GM21528 (cell line): Measurements from ENCODE around the gene ZFP36.
"Not testable (repeated sequence)": the region's sequence is repeated elsewhere in the genome, so short reads cannot be mapped to it uniquely, and the experiment has no call there.

Experiments used
- ATAC-seq: cut with Tn5 transposase; IDR thresholded peaks from one replicate; pipeline ENCODE4 v1.9.1; 2021; ENCODE audit warnings: mild to moderate bottlenecking, moderate library complexity; ENCODE audit not compliant: unreplicated experiment, low FRiP score

ZFP36 gene, protein sequence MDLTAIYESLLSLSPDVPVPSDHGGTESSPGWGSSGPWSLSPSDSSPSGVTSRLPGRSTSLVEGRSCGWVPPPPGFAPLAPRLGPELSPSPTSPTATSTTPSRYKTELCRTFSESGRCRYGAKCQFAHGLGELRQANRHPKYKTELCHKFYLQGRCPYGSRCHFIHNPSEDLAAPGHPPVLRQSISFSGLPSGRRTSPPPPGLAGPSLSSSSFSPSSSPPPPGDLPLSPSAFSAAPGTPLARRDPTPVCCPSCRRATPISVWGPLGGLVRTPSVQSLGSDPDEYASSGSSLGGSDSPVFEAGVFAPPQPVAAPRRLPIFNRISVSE

DNA sequence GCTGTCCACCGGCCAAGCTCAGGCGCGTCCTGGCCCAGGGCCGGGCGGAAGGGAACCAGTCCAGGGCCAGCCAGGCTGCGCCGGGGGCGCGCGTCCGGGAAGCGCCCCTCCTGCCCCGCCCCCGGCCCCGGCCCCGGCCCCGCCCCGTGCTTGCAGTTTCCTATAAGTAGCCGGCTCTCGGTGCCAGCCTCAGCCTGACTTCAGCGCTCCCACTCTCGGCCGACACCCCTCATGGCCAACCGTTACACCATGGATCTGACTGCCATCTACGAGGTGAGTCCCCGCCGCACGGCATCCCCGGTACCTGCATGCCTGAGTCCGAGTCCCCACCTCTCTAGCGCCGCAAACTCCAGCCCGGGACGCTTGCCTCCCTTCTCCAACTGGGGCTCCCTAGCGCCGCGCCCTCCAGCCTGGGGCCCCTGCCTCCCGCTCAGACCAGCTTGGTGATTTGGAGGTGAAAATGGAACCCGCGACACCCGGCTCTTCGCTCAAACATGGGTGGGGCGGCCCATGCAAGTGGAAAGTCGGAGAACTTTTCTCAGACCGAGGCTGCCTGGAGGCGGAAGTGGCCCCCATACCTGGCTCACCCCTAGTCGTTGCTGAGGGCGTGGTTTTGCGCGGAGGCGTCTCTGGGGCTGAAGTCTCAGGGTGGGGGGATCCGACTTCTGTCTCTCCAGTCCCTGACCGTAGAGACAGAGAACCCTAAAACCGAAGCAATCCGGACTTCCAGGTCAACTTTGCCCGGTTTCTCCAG is at the start of gene ZFP36:
ZFP36 (plus strand) TSS at position 192 of the 754 bp plus-strand sequence; CDS start at position 250, 58 bp downstream.
- ATAC-seq = no peak

- ATAC-seq = no peak
Observed at GRCh38 chr19:39359026-39359425, 47.6 kb upstream of the ZFP36 start.

- ATAC-seq = no peak
Observed at GRCh38 chr19:39360599-39360998, 46.0 kb upstream of the ZFP36 start.

DNA sequence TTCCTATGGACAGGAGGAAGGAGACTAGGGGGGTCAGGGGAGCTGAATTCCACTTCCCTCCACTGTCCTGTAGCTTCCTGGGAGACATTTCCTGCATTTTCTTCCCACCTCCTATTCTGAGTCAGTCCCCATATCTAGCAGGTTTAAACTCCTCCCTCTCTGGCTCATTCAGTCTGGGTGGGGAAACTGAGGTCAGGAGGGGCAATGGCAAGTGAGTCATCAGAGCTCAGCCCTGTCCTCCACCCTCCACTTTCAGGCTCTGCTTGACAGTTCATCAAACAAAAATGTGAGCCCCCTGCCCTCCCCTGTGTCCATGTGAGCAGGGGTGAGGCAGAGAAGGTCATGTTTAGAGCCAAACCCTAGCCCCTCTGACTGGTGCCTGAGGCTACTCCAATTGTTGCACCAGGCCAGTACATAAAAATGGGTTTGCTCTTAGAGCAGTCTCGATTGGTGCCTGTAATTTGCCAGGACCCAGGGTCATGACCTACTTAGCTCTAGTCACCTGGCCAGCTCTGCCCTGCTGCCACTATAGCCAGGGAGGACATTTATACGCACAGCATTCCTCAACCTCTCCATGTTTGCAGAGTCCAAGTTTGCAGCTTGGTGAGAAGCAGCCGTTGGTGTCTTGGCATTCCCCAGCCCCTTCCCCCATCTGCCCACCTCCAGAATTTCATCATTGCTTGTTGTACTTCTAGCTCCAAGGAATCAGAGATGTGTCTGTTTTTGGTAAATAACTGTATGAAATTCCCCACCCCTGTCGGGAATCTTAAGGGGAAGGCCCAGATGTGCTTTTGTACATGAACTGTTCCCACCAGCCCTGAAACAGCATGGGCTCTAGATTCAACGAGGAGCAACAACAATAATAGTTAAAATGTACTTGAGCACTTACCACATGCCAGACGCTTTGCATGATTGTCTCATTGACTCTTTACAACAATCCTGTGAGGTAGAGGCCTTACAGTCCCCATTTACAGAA is 43.7 kb upstream of the ZFP36 start:
- ATAC-seq = no peak

DNA sequence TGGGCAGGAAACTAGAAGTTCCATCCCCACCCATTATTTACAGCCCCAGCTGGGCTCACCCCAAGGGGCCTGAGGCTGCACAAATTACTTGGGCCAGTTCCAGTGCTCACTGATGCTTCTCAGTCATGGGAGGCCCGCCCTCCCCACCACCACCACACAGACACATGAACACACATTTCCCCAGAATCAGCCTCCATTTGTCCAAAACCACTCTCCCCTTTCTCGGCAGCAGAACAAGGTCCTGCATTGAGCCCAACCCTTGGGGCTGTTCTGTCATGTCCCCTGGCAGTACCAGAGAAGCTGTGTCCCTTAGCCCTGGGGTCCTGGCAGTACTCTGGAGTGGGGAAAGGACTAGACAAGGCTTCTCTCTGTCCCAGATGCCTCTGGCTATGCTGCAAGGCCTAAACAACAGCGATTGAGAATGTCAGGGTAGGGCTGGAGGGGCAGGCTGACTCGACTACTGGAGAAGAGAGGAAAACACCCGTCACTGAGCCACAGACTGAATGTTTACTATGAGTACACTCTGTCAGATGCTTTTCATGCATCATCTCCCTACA is 42.7 kb upstream of the ZFP36 start:
- ATAC-seq = no peak

- no peak for ATAC-seq
Observed at GRCh38 chr19:39365531-39365930, 41.1 kb upstream of the ZFP36 start.

- ATAC-seq = no peak
Observed at GRCh38 chr19:39369200-39369599, 37.4 kb upstream of the ZFP36 start.

- ATAC-seq = no peak
Observed at GRCh38 chr19:39370735-39371134, 35.9 kb upstream of the ZFP36 start.

DNA sequence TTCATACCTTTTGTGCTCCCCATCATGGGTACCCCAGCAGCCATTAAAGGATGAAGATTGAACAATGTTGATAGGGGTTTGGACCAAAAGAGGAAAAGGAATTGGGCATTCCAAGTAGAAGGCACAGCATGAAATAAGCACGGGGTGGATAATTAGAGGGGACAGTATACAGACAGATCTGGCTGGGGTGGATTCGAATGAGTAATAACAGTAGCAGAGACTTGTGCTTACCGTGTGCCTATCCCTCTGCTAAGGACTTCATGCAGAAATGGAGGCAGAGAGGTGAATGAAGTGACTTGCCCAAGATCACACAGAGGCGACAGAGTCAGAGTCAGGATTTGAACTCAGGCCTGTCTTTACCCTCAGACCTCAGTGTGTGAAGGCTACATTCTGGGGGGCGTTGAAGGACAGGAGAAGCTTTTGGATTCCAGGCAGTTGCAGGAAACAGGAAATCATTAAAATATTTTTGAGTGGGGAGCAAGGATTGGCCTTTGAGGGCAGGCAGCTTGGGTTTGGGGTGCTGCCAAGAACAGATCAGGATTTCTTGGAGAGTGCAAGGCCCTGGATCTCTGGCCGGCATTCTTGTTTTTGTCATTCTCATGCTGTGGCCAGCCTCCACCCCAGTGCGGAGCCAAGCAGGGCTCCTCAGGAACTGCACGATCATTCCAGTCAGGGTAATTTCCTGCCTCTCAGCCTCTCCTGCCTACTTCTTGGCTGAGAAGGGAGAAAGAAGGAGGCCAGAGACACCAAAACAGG is 34.4 kb upstream of the ZFP36 start:
- ATAC-seq = no peak

DNA sequence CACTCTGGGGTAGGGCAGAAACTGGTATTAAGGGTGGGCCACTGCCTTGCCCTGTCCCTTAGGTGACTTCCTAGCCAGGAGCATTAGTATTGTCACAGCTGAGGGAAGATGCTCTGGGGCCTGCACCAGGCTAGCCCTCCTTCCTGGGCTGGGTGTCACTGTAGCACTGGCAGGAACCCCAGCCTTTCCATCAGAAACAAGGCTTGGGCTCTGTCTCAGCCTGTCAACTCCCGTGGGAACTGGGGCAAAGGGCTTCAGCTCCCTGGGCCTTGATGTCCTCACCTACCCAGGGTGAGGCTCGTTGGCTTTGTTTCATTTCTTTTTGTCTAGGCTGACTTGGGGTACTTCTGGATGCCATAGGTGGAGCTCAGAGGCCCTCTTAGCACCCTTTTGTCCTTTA is 33.7 kb upstream of the ZFP36 start:
- ATAC-seq = no peak

GRCh38 chr19:39375929-39376328 is 30.7 kb upstream of the ZFP36 start:
- ATAC-seq = no peak

- no peak for ATAC-seq
Observed at GRCh38 chr19:39377373-39378362, 29.0 kb upstream of the ZFP36 start.

GRCh38 chr19:39379366-39379765 is 27.3 kb upstream of the ZFP36 start:
- not testable (repeated sequence) for ATAC-seq

DNA sequence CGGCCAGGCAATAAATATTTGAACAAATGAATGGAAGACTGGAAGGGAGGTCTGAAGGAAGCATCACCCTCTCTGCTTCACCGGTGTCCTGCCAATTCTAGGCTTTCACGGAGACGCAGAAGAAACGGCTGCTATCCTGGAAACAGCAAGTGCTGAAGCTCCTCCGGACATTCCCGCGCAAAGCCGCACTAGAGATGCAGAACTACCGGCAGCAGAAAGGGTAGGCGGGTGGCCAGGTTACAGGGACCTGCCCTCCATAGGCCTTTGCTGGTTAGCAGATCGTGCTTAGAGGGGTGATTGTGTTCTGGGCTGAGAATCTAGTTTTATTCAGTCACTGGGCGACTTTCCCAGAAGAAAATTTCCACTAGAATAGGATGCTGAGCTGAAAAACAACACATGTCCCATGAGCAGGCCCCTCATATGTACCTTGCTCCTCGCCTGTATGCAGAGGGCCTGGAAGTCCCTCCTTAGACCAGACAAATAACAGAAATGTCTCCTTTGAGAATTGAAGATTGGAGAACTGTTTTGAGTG is 26.7 kb upstream of the ZFP36 start:
- no peak for ATAC-seq

DNA sequence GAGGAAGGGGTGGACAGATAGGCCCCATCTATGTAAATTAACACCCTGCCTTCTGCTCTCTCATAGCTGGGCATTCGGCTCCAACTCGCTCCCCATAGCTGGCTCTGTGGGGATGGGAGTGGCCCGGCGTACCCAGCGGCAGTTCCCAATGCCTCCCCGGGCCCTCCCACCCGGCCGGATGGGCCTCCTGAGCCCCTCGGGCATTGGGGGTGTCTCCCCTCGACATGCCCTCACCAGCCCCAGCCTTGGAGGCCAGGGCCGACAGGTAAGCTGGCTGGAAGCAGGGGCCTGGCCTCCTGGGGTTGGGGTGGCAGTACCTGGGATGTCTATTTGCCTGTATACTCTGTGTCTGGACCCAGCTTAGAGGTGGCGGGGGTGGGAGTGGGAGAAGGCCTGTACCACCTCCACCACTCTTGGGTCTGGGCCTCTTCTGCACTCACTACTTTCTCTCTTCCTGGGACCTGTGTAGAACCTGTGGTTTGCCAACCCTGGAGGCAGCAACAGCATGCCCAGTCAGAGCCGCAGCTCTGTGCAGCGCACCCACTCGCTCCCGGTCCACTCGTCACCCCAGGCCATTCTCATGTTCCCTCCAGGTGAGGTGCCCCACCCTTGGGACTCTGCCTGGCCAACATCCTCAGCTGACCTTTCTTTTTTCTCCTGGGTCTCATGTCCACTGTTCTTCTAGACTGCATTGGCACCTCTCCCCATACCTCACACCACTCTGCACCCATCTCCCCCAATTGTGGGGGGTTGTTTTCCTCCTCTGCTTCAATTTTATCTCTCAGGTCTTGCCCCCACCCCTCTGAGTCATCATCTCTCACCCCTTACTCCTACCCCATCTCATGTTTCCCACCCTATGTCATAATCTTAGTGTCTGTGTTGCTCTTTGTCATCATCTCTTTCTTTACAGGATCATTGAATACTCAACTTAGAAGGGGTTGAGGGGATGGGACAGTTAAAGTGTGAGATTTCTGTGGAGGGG is 25.8 kb upstream of the ZFP36 start:
- ATAC-seq = no peak

GRCh38 chr19:39381910-39382611 is 24.6 kb upstream of the ZFP36 start:
- ATAC-seq = no peak
